ENCODE results near the gene CYB561. TPM values are rescaled to one million over a fixed set of nuclear protein-coding genes. Genes with fewer than 3 reads are reported as not detected.

Gene CYB561
- total and polyA plus RNA-seq, 10 of the 15 experiments (the other 5 are each of a cell fraction or from before 2014, with no cell fraction given), result 0.52 to 6.9 (median 2.5) TPM

DNA sequence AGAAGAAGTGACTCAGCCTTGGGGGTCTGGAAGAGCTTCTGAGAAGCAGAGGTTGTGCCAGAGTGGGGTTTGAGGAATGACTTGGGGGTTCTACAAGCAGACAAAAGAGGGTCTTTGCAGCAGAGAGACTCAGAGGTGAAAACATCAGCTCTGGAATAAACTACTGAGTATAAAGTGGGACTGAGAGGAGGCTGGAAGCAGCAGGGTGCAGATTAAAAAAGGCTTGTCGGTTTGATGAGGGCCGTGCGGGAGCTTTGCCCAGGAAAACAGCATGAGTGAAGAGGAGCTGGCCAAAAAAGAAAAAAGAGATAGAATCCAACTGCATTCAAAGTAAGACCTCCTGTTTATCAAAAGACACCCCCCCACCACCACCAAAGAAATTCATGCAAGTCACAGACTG is 17.7 kb upstream of the CYB561 start (continued):
- no peak for TF ChIP-seq NRF1 (conservative IDR thresholded peaks at IDR 0.05; ENCODE audit: low read depth, low read length)

DNA sequence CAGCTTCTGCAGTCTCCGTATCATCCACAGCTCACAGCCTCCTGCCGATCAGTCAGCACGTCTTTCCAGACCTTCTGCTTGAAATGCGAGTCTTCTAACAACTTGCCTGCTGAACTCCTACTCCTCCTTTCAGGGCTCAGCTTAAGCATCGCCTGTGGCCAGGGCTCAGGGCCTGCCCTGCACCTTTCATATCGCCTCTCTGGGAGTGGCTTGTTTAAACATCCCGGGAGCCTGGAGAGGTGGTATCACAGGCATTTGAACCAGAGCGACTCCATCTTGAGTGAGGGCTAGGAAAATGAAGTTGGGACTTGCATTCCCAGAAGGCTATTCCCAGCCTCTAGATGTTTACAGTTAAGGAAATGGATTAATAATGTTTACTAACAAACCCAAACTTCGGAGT is 13.9 kb upstream of the CYB561 start:
- WGBS (ENCODE audit: insufficient coverage, insufficient replicate concordance, low lambda C conversion rate, missing lambda C conversion rate), result 98% methylated on average over 9 of the region's 9 CpGs
- Histone ChIP-seq H3K9ac (ENCODE audit: control insufficient read depth, insufficient read depth, low read length) (no peak overlapping the region), H3K4me3 (no peak overlapping the region), H2AFZ (ENCODE audit: control insufficient read depth, low read depth, low read length) (no peak overlapping the region), H3K27ac (ENCODE audit: control insufficient read depth, insufficient read depth) (no peak overlapping the region), H3K36me3 (ENCODE audit: control insufficient read depth in 2 of 2, insufficient read depth in 2 of 2, low read length in 1 of 2) (no peaks in the 10 kb centered on the region), H3K9me3 (replicated peaks; ENCODE audit: control insufficient read depth, insufficient read depth, low read length) (no peaks in the 10 kb centered on the region), H3K4me2 (ENCODE audit: control insufficient read depth, insufficient read depth) (no peak overlapping the region), H4K20me1 (ENCODE audit: control insufficient read depth, insufficient read depth) (no peaks in the 10 kb centered on the region), H3K4me1 (ENCODE audit: control insufficient read depth, insufficient read depth, low read length) (peaks cover 16% of the 10 kb centered on the region), H3K27me3 (replicated peaks in 1 of 2; ENCODE audit: control insufficient read depth in 2 of 2, insufficient read depth in 2 of 2, low read length in 1 of 2) (no peaks in the 10 kb centered on the region), H3K79me2 (ENCODE audit: control insufficient read depth, insufficient read depth, low read length) (no peaks in the 10 kb centered on the region)
- ATAC-seq (no peak), FAIRE-seq (no peak), DNase-seq (ENCODE audit: low read depth, low spot score) (no peak)
- ChIA-PET POLR2A (no interaction called here), RAD21 (ENCODE audit: unreplicated experiment) (no interaction called here), SMC1A (ENCODE audit: uncharacterized antibody, unreplicated experiment) (no interaction called here), CTCF (interaction anchor here (0.7 to 1.4 kb wide), 2 partner anchors 15 to 35 kb away, joined by 3 read pairs; no protein-coding TSS in a partner anchor)
- intact Hi-C loops (cut with micrococcal nuclease; ENCODE audit: unreplicated experiment), result no loop called here
- TF ChIP-seq NFIC (IDR thresholded peaks at IDR 0.05; ENCODE audit: low read depth, low read length) (no peak), RAD21 (IDR thresholded peaks at IDR 0.05; ENCODE audit: insufficient read depth, low read depth, low read length) (no peak), JUNB (IDR thresholded peaks at IDR 0.05) (no peak), RELA (IDR thresholded peaks at IDR 0.05; ENCODE audit: borderline replicate concordance, partially characterized antibody) (no peak), BHLHE40 (IDR thresholded peaks at IDR 0.05; ENCODE audit: borderline replicate concordance in 1 of 2, low read depth in 2 of 2, low read length in 1 of 2) (no peak), FOXM1 (IDR thresholded peaks at IDR 0.05; ENCODE audit: low read depth, low read length) (no peak), EZH2 (IDR thresholded peaks at IDR 0.05; ENCODE audit: borderline replicate concordance, control insufficient read depth, low read depth, low read length) (no peak), MEF2A (IDR thresholded peaks at IDR 0.05; ENCODE audit: insufficient read depth, low read depth, low read length) (no peak), EED (IDR thresholded peaks at IDR 0.05; ENCODE audit: low read depth) (no peak), RAD51 (IDR thresholded peaks at IDR 0.05) (no peak), IRF4 (IDR thresholded peaks at IDR 0.05; ENCODE audit: low read depth, low read length) (no peak)
- TF ChIP-seq, protein P1, sequence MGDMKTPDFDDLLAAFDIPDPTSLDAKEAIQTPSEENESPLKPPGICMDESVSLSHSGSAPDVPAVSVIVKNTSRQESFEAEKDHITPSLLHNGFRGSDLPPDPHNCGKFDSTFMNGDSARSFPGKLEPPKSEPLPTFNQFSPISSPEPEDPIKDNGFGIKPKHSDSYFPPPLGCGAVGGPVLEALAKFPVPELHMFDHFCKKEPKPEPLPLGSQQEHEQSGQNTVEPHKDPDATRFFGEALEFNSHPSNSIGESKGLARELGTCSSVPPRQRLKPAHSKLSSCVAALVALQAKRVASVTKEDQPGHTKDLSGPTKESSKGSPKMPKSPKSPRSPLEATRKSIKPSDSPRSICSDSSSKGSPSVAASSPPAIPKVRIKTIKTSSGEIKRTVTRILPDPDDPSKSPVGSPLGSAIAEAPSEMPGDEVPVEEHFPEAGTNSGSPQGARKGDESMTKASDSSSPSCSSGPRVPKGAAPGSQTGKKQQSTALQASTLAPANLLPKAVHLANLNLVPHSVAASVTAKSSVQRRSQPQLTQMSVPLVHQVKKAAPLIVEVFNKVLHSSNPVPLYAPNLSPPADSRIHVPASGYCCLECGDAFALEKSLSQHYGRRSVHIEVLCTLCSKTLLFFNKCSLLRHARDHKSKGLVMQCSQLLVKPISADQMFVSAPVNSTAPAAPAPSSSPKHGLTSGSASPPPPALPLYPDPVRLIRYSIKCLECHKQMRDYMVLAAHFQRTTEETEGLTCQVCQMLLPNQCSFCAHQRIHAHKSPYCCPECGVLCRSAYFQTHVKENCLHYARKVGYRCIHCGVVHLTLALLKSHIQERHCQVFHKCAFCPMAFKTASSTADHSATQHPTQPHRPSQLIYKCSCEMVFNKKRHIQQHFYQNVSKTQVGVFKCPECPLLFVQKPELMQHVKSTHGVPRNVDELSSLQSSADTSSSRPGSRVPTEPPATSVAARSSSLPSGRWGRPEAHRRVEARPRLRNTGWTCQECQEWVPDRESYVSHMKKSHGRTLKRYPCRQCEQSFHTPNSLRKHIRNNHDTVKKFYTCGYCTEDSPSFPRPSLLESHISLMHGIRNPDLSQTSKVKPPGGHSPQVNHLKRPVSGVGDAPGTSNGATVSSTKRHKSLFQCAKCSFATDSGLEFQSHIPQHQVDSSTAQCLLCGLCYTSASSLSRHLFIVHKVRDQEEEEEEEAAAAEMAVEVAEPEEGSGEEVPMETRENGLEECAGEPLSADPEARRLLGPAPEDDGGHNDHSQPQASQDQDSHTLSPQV (IDR thresholded peaks at IDR 0.05), result no peak
- TF ChIP-seq, protein P2, sequence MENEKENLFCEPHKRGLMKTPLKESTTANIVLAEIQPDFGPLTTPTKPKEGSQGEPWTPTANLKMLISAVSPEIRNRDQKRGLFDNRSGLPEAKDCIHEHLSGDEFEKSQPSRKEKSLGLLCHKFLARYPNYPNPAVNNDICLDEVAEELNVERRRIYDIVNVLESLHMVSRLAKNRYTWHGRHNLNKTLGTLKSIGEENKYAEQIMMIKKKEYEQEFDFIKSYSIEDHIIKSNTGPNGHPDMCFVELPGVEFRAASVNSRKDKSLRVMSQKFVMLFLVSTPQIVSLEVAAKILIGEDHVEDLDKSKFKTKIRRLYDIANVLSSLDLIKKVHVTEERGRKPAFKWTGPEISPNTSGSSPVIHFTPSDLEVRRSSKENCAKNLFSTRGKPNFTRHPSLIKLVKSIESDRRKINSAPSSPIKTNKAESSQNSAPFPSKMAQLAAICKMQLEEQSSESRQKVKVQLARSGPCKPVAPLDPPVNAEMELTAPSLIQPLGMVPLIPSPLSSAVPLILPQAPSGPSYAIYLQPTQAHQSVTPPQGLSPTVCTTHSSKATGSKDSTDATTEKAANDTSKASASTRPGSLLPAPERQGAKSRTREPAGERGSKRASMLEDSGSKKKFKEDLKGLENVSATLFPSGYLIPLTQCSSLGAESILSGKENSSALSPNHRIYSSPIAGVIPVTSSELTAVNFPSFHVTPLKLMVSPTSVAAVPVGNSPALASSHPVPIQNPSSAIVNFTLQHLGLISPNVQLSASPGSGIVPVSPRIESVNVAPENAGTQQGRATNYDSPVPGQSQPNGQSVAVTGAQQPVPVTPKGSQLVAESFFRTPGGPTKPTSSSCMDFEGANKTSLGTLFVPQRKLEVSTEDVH (IDR thresholded peaks at IDR 0.05; ENCODE audit: low read depth, partially characterized antibody), result no peak
- in situ Hi-C loops (cut with MboI), result no loop called here
- BruUV-seq (replicated peaks), result no TSS peak

Data from GM12878 (cell line).